DOHH2 (cell line): ENCODE data around the gene TRIAP1.

Source experiments
- CTCF ChIP-seq: fragments of 200-600 bp; sonication (generic); IDR thresholded peaks from one replicate; pipeline ENCODE4 v1.5.1; 2014; ENCODE audit warnings: antibody characterized with exemption, mild to moderate bottlenecking, low read depth, low read length; ENCODE audit not compliant: poor library complexity, severe bottlenecking
- EZH2phosphoT487 ChIP-seq: fragments of 200-600 bp; sonication (generic); IDR thresholded peaks from 2 replicates; pipeline ENCODE4 v1.6.1; 2017; ENCODE audit warnings: borderline replicate concordance, mild to moderate bottlenecking, antibody characterized with exemption, low read length, moderate library complexity, mixed read lengths

GRCh38 chr12:120465756-120466155 is 19.6 kb upstream of the TRIAP1 start:
- TF ChIP-seq CTCF (no peak), EZH2phosphoT487 (no peak)
